HL-60 (cell line): ENCODE data around the gene NUP205.

Experiments
- CTCF ChIP-seq: IDR thresholded peaks from one replicate; pipeline ENCODE4 v1.5.1; 2011; ENCODE audit warnings: low read length, control low read depth, inconsistent platforms; ENCODE audit not compliant: insufficient read depth
- POLR2AphosphoS5 ChIP-seq: IDR thresholded peaks from 2 replicates; pipeline ENCODE4 v1.6.1; 2012; ENCODE audit warnings: low read depth

- TF ChIP-seq CTCF (no peak), POLR2AphosphoS5 (no peak)
Measured at GRCh38 chr7:135661311-135662122, 103.8 kb downstream of the NUP205 start.
